ENCODE results near the gene STARD7. TPM values are rescaled to one million over a fixed set of nuclear protein-coding genes. Genes with fewer than 3 reads are reported as not detected.

The STARD7 gene
- total RNA-seq, 6 experiments from 2014 or later: 167 to 195 (median 180) TPM

DNA sequence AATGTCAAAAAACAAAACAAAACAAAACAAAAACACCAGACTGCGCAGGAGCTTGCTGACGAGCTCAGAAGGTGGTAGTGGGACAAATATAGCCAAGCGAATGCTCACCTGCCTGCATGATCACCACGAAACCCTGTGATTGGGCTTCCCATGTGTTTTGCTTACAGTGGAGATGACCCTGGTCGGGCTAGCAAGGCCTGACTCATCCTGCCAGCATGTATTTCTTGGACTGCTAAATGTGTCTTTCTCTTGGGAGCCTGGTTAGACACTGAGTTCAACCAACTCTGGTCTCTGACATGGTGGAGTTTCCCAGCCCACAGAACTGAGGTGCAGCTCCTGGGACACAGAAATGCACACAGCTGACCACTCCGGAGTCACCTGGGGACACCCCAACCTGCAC is 32.7 kb downstream of the STARD7 start:
- DNase-seq: peak; percentile 64
- H3K9me3 Mint-ChIP-seq: no peaks in the 10 kb centered on the region
- no peak overlapping the region for H3K4me3 Mint-ChIP-seq
- H3K27me3 Mint-ChIP-seq (ENCODE audit: insufficient read depth): peaks cover 1% of the 10 kb centered on the region; the same call in 1 of the 2 replicates
- peak overlapping the region; percentile 72 for H3K27ac Mint-ChIP-seq
- H3K4me1 Mint-ChIP-seq (ENCODE audit: low read depth): peaks cover 31% of the 10 kb centered on the region
- H3K36me3 Mint-ChIP-seq (ENCODE audit: low read depth): no peaks in the 10 kb centered on the region
- TF ChIP-seq, protein P1, sequence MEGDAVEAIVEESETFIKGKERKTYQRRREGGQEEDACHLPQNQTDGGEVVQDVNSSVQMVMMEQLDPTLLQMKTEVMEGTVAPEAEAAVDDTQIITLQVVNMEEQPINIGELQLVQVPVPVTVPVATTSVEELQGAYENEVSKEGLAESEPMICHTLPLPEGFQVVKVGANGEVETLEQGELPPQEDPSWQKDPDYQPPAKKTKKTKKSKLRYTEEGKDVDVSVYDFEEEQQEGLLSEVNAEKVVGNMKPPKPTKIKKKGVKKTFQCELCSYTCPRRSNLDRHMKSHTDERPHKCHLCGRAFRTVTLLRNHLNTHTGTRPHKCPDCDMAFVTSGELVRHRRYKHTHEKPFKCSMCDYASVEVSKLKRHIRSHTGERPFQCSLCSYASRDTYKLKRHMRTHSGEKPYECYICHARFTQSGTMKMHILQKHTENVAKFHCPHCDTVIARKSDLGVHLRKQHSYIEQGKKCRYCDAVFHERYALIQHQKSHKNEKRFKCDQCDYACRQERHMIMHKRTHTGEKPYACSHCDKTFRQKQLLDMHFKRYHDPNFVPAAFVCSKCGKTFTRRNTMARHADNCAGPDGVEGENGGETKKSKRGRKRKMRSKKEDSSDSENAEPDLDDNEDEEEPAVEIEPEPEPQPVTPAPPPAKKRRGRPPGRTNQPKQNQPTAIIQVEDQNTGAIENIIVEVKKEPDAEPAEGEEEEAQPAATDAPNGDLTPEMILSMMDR (IDR thresholded peaks at IDR 0.05): no peak

DNA sequence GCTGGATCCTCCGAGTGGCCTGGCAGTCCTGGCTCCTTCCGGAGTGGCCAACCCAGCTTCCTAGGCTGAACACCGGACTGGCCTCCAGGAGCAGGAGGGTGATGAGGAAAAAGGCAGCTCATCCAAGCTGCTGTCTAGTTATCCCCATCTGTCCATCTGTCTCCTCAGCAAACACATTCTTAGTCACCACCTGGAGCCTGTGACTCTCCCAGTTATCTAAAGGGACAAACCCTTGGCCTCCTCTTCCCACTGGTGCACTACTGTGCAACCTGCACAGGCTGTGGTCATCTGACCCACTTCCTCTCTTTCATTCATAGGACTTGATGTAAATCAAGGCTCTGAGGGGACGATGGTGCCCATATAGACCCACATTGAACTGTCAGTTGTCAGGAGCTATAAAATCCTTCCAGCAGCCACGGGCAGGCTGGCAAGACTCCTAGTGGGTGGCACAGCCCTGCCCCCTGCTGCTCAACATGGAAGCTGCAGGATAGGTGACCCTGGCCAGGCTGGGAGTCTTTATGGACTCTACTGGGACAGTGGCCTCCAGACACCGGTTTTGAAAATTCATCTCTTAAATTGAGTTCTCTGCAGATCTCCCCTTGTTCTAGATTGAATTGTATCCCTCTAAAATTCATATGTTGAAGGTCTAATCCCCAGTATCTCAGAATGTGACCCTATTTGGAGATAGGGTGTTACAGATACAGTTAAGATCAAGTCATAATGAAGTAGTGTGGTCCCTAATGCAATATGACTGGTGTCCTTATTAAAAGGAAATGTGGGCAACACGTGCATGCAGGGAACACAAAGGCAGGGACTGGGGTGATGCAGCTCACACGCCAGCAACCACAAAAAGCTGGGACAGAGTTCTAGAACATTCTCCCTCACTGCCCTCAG is 34.1 kb downstream of the STARD7 start:
- H3K27ac Mint-ChIP-seq: no peak overlapping the region

GRCh38 chr2:96171831-96172230 is 36.8 kb downstream of the STARD7 start:
- Mint-ChIP-seq H3K27ac (no peak overlapping the region), H3K9me3 (no peaks in the 10 kb centered on the region), H3K4me3 (no peak overlapping the region), H3K36me3 (ENCODE audit: low read depth) (peaks cover 5% of the 10 kb centered on the region; the same call in 1 of the 2 replicates), H3K27me3 (ENCODE audit: insufficient read depth) (peaks cover 3% of the 10 kb centered on the region), H3K4me1 (ENCODE audit: low read depth) (peaks cover 57% of the 10 kb centered on the region)
- no peak for DNase-seq
- TF ChIP-seq, protein P1 (IDR thresholded peaks at IDR 0.05): no peak

More for the DNA sequence above, 34.1 kb downstream of the STARD7 start:
- peaks cover 5% of the 10 kb centered on the region; the same call in 1 of the 2 replicates for H3K36me3 Mint-ChIP-seq (ENCODE audit: low read depth)
- H3K9me3 Mint-ChIP-seq: no peaks in the 10 kb centered on the region
- peaks cover 32% of the 10 kb centered on the region for H3K4me1 Mint-ChIP-seq (ENCODE audit: low read depth)
- TF ChIP-seq, protein P1 (IDR thresholded peaks at IDR 0.05): peak; percentile 95
- peaks cover 1% of the 10 kb centered on the region; the same call in 1 of the 2 replicates for H3K27me3 Mint-ChIP-seq (ENCODE audit: insufficient read depth)
- peak; percentile 45 for DNase-seq
- no peak overlapping the region for H3K4me3 Mint-ChIP-seq

DNA sequence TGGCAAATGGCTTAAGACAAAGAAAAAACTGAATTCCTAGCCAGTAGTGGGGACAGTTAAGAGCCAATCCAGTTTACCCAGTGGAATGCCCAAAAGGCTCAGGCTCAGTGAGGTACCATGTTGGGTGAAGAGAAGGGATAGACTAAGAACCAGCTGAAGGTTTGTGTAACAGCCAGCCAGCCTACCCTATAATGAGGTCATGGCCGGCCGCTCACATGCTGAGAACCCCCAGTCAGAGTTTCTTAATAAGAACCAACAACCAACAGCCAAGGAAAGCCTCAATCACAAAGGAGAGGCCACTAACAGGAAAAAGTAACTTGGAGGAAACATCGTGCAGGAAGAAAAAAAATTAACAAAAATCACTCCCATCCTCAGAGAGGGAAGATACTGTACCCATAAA is 38.0 kb downstream of the STARD7 start:
- peaks cover 3% of the 10 kb centered on the region for H3K27me3 Mint-ChIP-seq (ENCODE audit: insufficient read depth)
- H3K9me3 Mint-ChIP-seq: no peaks in the 10 kb centered on the region
- TF ChIP-seq, protein P1 (IDR thresholded peaks at IDR 0.05): no peak
- H3K4me1 Mint-ChIP-seq (ENCODE audit: low read depth): peaks cover 52% of the 10 kb centered on the region
- no peak overlapping the region for H3K27ac Mint-ChIP-seq
- H3K36me3 Mint-ChIP-seq (ENCODE audit: low read depth): peaks cover 5% of the 10 kb centered on the region; the same call in 1 of the 2 replicates
- H3K4me3 Mint-ChIP-seq: no peak overlapping the region
- DNase-seq: no peak

GRCh38 chr2:96169868-96170507 is 38.6 kb downstream of the STARD7 start:
- Mint-ChIP-seq H3K9me3 (no peaks in the 10 kb centered on the region), H3K4me1 (ENCODE audit: low read depth) (peaks cover 47% of the 10 kb centered on the region), H3K4me3 (no peak overlapping the region), H3K27ac (no peak overlapping the region), H3K27me3 (ENCODE audit: insufficient read depth) (peaks cover 3% of the 10 kb centered on the region), H3K36me3 (ENCODE audit: low read depth) (peaks cover 5% of the 10 kb centered on the region; the same call in 1 of the 2 replicates)
- DNase-seq: no peak
- TF ChIP-seq, protein P1 (IDR thresholded peaks at IDR 0.05): no peak
